ENCODE data around the gene ANKRD31.

- no peak for TF ChIP-seq EZH2 (IDR thresholded peaks at IDR 0.05)
- TF ChIP-seq CTCF (IDR thresholded peaks at IDR 0.05 in 2 of 3, conservative IDR thresholded peaks at IDR 0.05 in 1 of 3; ENCODE audit: borderline replicate concordance in 1 of 3, insufficient read depth in 1 of 3, low read depth in 2 of 3, low read length in 2 of 3), result no peak
- TF ChIP-seq ZFX (IDR thresholded peaks at IDR 0.05), result no peak
- no peak for TF ChIP-seq EZH2phosphoT487 (IDR thresholded peaks at IDR 0.05; ENCODE audit: borderline replicate concordance)
- TF ChIP-seq POLR2A (IDR thresholded peaks at IDR 0.05; ENCODE audit: borderline replicate concordance, extremely low read depth, insufficient read depth, insufficient read length), result no peak
- TF ChIP-seq RAD21 (IDR thresholded peaks at IDR 0.05; ENCODE audit: low read depth), result no peak
- TF ChIP-seq ATF3 (IDR thresholded peaks at IDR 0.05), result no peak
- TF ChIP-seq POLR2AphosphoS5 (IDR thresholded peaks at IDR 0.05; ENCODE audit: low read depth, low read length), result no peak
- TF ChIP-seq JUND (IDR thresholded peaks at IDR 0.05), result no peak
- no peak for TF ChIP-seq SP1 (IDR thresholded peaks at IDR 0.05; ENCODE audit: low read depth)
Measured at GRCh38 chr5:75051217-75051751, 185.4 kb downstream of the ANKRD31 start.

Measured in HCT116 (cell line).